Stimulated activated CD4-positive, alpha-beta T cell treated with anti-CD3 and anti-CD28 coated beads, Interleukin-1b, Interleukin-23, amount 100 ng/mL, for 1 hour (primary cell): Measurements from ENCODE around the gene LTC4S.
"Not testable (repeated sequence)": the region's sequence is repeated elsewhere in the genome, so short reads cannot be mapped to it uniquely, and the experiment has no call there.

Experiments
- DNase-seq, 2 donors: peaks; one replicate each; pipeline ENCODE4 v3.0.0-alpha.2; 2020; ENCODE audit warnings: low read depth in 2 of 2

The LTC4S gene

GRCh38 chr5:179823937-179824744 lies 30.4 kb downstream of the LTC4S start:
- DNase-seq = no peak

- DNase-seq = no peak
These were observed 30.9 kb downstream of the LTC4S start for GRCh38 chr5:179824745-179825112.

GRCh38 chr5:179825655-179826182 lies 31.9 kb downstream of the LTC4S start:
- DNase-seq = no peak

GRCh38 chr5:179827680-179828079 lies 33.9 kb downstream of the LTC4S start:
- DNase-seq = no peak

- no peak for DNase-seq
These were observed 35.1 kb downstream of the LTC4S start for GRCh38 chr5:179828756-179829421.

- no peak for DNase-seq
These were observed 36.1 kb downstream of the LTC4S start for GRCh38 chr5:179829732-179830435.

- no peak for DNase-seq
These were observed 37.2 kb downstream of the LTC4S start for GRCh38 chr5:179830818-179831468.

- DNase-seq = no peak
These were observed 38.4 kb downstream of the LTC4S start for GRCh38 chr5:179832039-179832745.

GRCh38 chr5:179833056-179833708 lies 39.4 kb downstream of the LTC4S start:
- no peak for DNase-seq

GRCh38 chr5:179833709-179834070 lies 39.9 kb downstream of the LTC4S start:
- DNase-seq = no peak

- no peak for DNase-seq
These were observed 40.3 kb downstream of the LTC4S start for GRCh38 chr5:179834120-179834519.

GRCh38 chr5:179834871-179835270 lies 41.1 kb downstream of the LTC4S start:
- DNase-seq = not testable (repeated sequence)

- DNase-seq = no peak
These were observed 42.6 kb downstream of the LTC4S start for GRCh38 chr5:179836225-179837019.

GRCh38 chr5:179837076-179838011 lies 43.6 kb downstream of the LTC4S start:
- no peak for DNase-seq

- no peak for DNase-seq
These were observed 45.8 kb downstream of the LTC4S start for GRCh38 chr5:179839328-179840256.

- DNase-seq = no peak
These were observed 46.5 kb downstream of the LTC4S start for GRCh38 chr5:179840321-179840720.

- DNase-seq = no peak
These were observed 47.0 kb downstream of the LTC4S start for GRCh38 chr5:179840766-179841165.

GRCh38 chr5:179841621-179842020 lies 47.8 kb downstream of the LTC4S start:
- no peak for DNase-seq
